Neural cell (in vitro differentiated cells): Measurements from ENCODE around the gene XPNPEP3. TPM values are rescaled to one million over a fixed set of nuclear protein-coding genes. Genes with fewer than 3 reads are reported as not detected.

Source experiments
- H2AFZ ChIP-seq: fragments of 200-600, 300-800 bp; sonication (generic), shearing (Covaris generic); 2 replicates; pipeline ENCODE4 v1.6.0; 2014; ENCODE audit warnings: low read depth, mild to moderate bottlenecking, antibody characterized with exemption, low read length, moderate library complexity
- H3F3A ChIP-seq: fragments of 200-600 bp; shearing (Covaris generic); 2 replicates; pipeline ENCODE4 v1.6.1; 2016; ENCODE audit warnings: mild to moderate bottlenecking, moderate library complexity, mixed read lengths, antibody characterized with exemption, low read length; ENCODE audit not compliant: insufficient read depth, poor library complexity, severe bottlenecking
- H3K27ac ChIP-seq: fragments of 200-600, 300-800 bp; sonication (generic), shearing (Covaris generic); 2 replicates; pipeline ENCODE4 v1.5.1; 2014; ENCODE audit warnings: mild to moderate bottlenecking, low read length, moderate library complexity
- H3K27me3 ChIP-seq: fragments of 300-800, 200-600 bp; sonication (generic), shearing (Covaris generic); 2 replicates; pipeline ENCODE4 v1.6.0; 2014; ENCODE audit warnings: mild to moderate bottlenecking, low read depth, low read length, moderate library complexity; ENCODE audit not compliant: insufficient read depth
- H3K36me3 ChIP-seq: fragments of 300-800, 200-600 bp; sonication (generic), shearing (Covaris generic); 2 replicates; pipeline ENCODE4 v1.5.1; 2014; ENCODE audit warnings: mild to moderate bottlenecking, antibody characterized with exemption, low read length, moderate library complexity; ENCODE audit not compliant: insufficient read depth
- H3K4me2 ChIP-seq: fragments of 300-800, 200-600 bp; sonication (generic), shearing (Covaris generic); 2 replicates; pipeline ENCODE4 v1.6.0; 2014; ENCODE audit warnings: mild to moderate bottlenecking, low read length
- H3K4me3 ChIP-seq: fragments of 300-800, 200-600 bp; sonication (generic), shearing (Covaris generic); 2 replicates; pipeline ENCODE4 v1.5.1; 2014; ENCODE audit warnings: mild to moderate bottlenecking, low read length, moderate library complexity
- H3K79me2 ChIP-seq: fragments of 200-600 bp; shearing (Covaris generic); replicated peaks from 2 replicates; pipeline ENCODE4 v1.6.0; 2014; ENCODE audit warnings: mild to moderate bottlenecking, low read length, moderate library complexity; ENCODE audit not compliant: insufficient read depth
- H3K9ac ChIP-seq: fragments of 300-800, 200-600 bp; sonication (generic), shearing (Covaris generic); 2 replicates; pipeline ENCODE4 v1.6.1; 2016; ENCODE audit warnings: mild to moderate bottlenecking, low read length, mixed read lengths
- H3K9me2 ChIP-seq: fragments of 200-600 bp; shearing (Covaris generic); 2 replicates; pipeline ENCODE4 v1.6.1; 2016; ENCODE audit warnings: mild to moderate bottlenecking, low read length, mixed read lengths; ENCODE audit not compliant: insufficient read depth
- H3K9me3 ChIP-seq: fragments of 200-600, 300-800 bp; sonication (generic), shearing (Covaris generic); 2 replicates; pipeline ENCODE4 v1.6.1; 2016; ENCODE audit warnings: mild to moderate bottlenecking, mixed run types, low read length, moderate library complexity, mixed read lengths
- H4K20me1 ChIP-seq: fragments of 200-600 bp; shearing (Covaris generic); 2 replicates; pipeline ENCODE4 v1.6.1; 2016; ENCODE audit warnings: mild to moderate bottlenecking, mixed run types; ENCODE audit not compliant: insufficient read depth
- EP300 ChIP-seq: fragments of 450-650 bp; conservative IDR thresholded peaks from 2 replicates; pipeline ENCODE4 v1.6.1; 2014; ENCODE audit warnings: antibody characterized with exemption, mild to moderate bottlenecking, moderate library complexity; ENCODE audit not compliant: poor library complexity, severe bottlenecking
- EZH2 ChIP-seq: fragments of 200-600, 300-800 bp; shearing (Covaris generic), sonication (generic); IDR thresholded peaks from 2 replicates; pipeline ENCODE4 v1.6.1; 2014; ENCODE audit warnings: antibody characterized with exemption, low read length, borderline replicate concordance, mild to moderate bottlenecking; ENCODE audit not compliant: insufficient read depth, poor library complexity, severe bottlenecking
- MXI1 ChIP-seq: fragments of 450-650 bp; conservative IDR thresholded peaks from 2 replicates; pipeline ENCODE4 v1.6.1; 2014; ENCODE audit warnings: antibody characterized with exemption, mild to moderate bottlenecking; ENCODE audit not compliant: poor library complexity, severe bottlenecking
- POLR2AphosphoS5 ChIP-seq: IDR thresholded peaks from 2 replicates; pipeline ENCODE4 v1.6.1; 2012
- RAD21 ChIP-seq: fragments of 450-650 bp; conservative IDR thresholded peaks from 2 replicates; pipeline ENCODE4 v1.6.1; 2014; ENCODE audit warnings: antibody characterized with exemption, mild to moderate bottlenecking, moderate library complexity
- SMC3 ChIP-seq: fragments of 450-650 bp; conservative IDR thresholded peaks from 2 replicates; pipeline ENCODE4 v1.6.1; 2014; ENCODE audit warnings: antibody characterized with exemption, mild to moderate bottlenecking, moderate library complexity; ENCODE audit not compliant: poor library complexity
- TAF1 ChIP-seq: IDR thresholded peaks from 2 replicates; pipeline ENCODE4 v1.6.1; 2012; ENCODE audit warnings: low read depth
- polyA plus RNA-seq: library from polyadenylated mRNA; depleted of rRNA; stranded (reverse); fragments of >200 nt; gene quantifications from 2 replicates; pipeline ENCODE4 v1.2.3, GENCODE V29; 2014
- TF ChIP-seq, protein P1 (sequence below): fragments of 450-650 bp; IDR thresholded peaks from 2 replicates; pipeline ENCODE4 v1.5.1; 2014; ENCODE audit warnings: antibody characterized with exemption, mild to moderate bottlenecking, moderate library complexity; ENCODE audit not compliant: poor library complexity, severe bottlenecking
- TF ChIP-seq, protein P2 (sequence below): IDR thresholded peaks from 2 replicates; pipeline ENCODE4 v1.6.1; 2012; ENCODE audit warnings: borderline replicate concordance

Gene XPNPEP3
- polyA plus RNA-seq, 1 donor from 2014 or later: 5.2 TPM

DNA sequence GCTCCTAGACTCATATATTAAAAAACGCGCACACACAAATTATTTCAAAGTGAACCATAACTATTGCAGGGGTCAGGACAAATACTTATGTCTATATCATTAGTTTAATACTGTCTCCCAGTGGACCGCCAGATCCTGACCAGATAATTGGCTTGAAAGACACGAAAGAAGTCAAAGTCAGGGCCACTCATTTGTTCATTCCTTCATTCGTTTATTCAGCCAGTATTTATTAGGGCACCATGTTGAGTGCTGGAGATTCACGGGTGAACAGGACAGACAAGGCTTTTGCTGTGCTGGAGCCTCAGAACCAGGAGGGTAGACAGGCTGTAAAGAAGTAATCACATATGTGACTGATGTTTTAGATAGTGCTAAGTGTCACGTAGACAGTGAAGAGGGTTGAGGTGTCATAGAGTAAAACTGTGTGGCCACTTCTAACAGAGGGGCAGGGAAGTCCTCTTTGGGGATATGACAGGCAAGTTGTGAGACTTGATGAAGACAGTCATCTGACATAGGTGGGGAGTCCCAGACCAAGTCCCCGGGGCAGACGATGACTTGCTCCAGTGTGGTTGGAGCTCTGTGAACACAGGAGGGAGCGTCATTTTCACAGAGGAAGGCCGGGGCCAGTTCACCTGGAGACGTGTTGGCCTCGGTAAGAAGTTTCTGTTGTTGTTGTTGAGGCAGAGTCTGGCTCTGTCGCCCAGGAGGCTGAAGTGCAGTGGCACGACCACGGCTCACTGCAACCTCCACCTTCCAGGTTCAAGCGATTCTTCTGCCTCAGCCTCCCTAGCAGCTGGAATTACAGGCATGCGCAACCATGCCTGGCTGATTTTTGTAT lies 120.1 kb downstream of the XPNPEP3 start:
- no peak overlapping the region for H2AFZ ChIP-seq
- no peaks in the 10 kb centered on the region for H3K36me3 ChIP-seq
- TF ChIP-seq, protein P1, sequence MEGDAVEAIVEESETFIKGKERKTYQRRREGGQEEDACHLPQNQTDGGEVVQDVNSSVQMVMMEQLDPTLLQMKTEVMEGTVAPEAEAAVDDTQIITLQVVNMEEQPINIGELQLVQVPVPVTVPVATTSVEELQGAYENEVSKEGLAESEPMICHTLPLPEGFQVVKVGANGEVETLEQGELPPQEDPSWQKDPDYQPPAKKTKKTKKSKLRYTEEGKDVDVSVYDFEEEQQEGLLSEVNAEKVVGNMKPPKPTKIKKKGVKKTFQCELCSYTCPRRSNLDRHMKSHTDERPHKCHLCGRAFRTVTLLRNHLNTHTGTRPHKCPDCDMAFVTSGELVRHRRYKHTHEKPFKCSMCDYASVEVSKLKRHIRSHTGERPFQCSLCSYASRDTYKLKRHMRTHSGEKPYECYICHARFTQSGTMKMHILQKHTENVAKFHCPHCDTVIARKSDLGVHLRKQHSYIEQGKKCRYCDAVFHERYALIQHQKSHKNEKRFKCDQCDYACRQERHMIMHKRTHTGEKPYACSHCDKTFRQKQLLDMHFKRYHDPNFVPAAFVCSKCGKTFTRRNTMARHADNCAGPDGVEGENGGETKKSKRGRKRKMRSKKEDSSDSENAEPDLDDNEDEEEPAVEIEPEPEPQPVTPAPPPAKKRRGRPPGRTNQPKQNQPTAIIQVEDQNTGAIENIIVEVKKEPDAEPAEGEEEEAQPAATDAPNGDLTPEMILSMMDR: no peak
- H3K4me3 ChIP-seq: no peak overlapping the region
- no peak overlapping the region for H3K9ac ChIP-seq
- H3K4me2 ChIP-seq: no peak overlapping the region
- no peaks in the 10 kb centered on the region for H3K27me3 ChIP-seq
- no peaks in the 10 kb centered on the region for H3F3A ChIP-seq
- no peaks in the 10 kb centered on the region for H3K9me2 ChIP-seq
- H3K27ac ChIP-seq: no peak overlapping the region
- H3K9me3 ChIP-seq: no peaks in the 10 kb centered on the region
- no peaks in the 10 kb centered on the region for H3K79me2 ChIP-seq
- no peaks in the 10 kb centered on the region for H4K20me1 ChIP-seq

DNA sequence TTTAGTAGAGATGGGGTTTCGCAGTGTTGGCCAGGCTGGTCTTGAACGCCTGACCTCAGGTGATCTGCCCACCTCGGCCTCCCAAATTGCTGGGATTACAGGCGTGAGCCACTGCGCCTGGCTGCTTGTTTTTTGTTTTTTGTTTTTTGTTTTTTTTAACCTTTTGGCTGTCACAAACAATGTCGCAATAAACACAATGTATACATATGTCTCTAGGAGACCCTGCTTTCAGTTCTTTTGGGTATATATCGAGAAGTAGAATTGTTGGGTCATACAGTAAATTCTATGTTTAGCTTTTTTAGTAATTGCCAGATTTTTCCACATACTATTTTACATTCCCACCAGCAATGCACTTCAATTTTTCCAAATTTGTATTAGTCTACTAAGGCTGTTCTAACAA lies 122.2 kb downstream of the XPNPEP3 start:
- Histone ChIP-seq H3K9ac (no peak overlapping the region), H3K27me3 (no peaks in the 10 kb centered on the region), H2AFZ (no peak overlapping the region), H3K9me2 (no peaks in the 10 kb centered on the region), H3K9me3 (no peaks in the 10 kb centered on the region), H3F3A (no peaks in the 10 kb centered on the region), H3K27ac (no peak overlapping the region), H3K4me2 (no peak overlapping the region), H3K36me3 (no peaks in the 10 kb centered on the region), H4K20me1 (no peaks in the 10 kb centered on the region), H3K79me2 (no peaks in the 10 kb centered on the region), H3K4me3 (no peak overlapping the region)
- TF ChIP-seq SMC3: no peak
- TF ChIP-seq, protein P1: no peak
- TF ChIP-seq, protein P2, sequence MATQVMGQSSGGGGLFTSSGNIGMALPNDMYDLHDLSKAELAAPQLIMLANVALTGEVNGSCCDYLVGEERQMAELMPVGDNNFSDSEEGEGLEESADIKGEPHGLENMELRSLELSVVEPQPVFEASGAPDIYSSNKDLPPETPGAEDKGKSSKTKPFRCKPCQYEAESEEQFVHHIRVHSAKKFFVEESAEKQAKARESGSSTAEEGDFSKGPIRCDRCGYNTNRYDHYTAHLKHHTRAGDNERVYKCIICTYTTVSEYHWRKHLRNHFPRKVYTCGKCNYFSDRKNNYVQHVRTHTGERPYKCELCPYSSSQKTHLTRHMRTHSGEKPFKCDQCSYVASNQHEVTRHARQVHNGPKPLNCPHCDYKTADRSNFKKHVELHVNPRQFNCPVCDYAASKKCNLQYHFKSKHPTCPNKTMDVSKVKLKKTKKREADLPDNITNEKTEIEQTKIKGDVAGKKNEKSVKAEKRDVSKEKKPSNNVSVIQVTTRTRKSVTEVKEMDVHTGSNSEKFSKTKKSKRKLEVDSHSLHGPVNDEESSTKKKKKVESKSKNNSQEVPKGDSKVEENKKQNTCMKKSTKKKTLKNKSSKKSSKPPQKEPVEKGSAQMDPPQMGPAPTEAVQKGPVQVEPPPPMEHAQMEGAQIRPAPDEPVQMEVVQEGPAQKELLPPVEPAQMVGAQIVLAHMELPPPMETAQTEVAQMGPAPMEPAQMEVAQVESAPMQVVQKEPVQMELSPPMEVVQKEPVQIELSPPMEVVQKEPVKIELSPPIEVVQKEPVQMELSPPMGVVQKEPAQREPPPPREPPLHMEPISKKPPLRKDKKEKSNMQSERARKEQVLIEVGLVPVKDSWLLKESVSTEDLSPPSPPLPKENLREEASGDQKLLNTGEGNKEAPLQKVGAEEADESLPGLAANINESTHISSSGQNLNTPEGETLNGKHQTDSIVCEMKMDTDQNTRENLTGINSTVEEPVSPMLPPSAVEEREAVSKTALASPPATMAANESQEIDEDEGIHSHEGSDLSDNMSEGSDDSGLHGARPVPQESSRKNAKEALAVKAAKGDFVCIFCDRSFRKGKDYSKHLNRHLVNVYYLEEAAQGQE: no peak
- no peak for TF ChIP-seq MXI1
- TF ChIP-seq RAD21: no peak
- no peak for TF ChIP-seq TAF1
- no peak for TF ChIP-seq EZH2
- TF ChIP-seq POLR2AphosphoS5: no peak
- no peak for TF ChIP-seq EP300
